Suprapubic skin (tissue), 4 donors: ENCODE measurements around the gene PTX4. TPM values are rescaled to one million over a fixed set of nuclear protein-coding genes. Genes with fewer than 3 reads are reported as not detected.

Experiments
- DNase-seq, 2 donors: peaks; one replicate each; pipeline ENCODE4 v3.0.0-alpha.2; 2019; ENCODE audit warnings: low spot score in 2 of 2
- H3K27ac ChIP-seq: fragments of 200-600 bp; sonication (generic); one replicate; pipeline ENCODE4 v1.5.1; 2019
- H3K27me3 ChIP-seq: fragments of 200-600 bp; sonication (generic); one replicate; pipeline ENCODE4 v1.5.1; 2019
- H3K36me3 ChIP-seq: fragments of 200-600 bp; sonication (generic); one replicate; pipeline ENCODE4 v1.5.1; 2019
- H3K4me1 ChIP-seq: fragments of 200-600 bp; sonication (generic); one replicate; pipeline ENCODE4 v1.5.1; 2019
- H3K4me3 ChIP-seq: fragments of 200-600 bp; sonication (generic); one replicate; pipeline ENCODE4 v1.5.1; 2019; ENCODE audit warnings: mild to moderate bottlenecking
- H3K9me3 ChIP-seq: fragments of 200-600 bp; sonication (generic); one replicate; pipeline ENCODE4 v1.5.1; 2019
- CTCF ChIP-seq, 2 donors: fragments of 200-600 bp in 1 of 2; fragments of 450-650 bp in 1 of 2; sonication (generic) in 1 of 2; IDR thresholded peaks; one replicate each; pipeline ENCODE4 v1.5.1; 2016 to 2019; ENCODE audit warnings: antibody characterized with exemption in 2 of 2, mild to moderate bottlenecking in 1 of 2, moderate library complexity in 1 of 2
- EP300 ChIP-seq: sonication (generic); formaldehyde crosslinking; IDR thresholded peaks from one replicate; pipeline ENCODE4 v1.6.1; 2017; ENCODE audit warnings: antibody characterized with exemption
- POLR2A ChIP-seq, 2 donors: fragments of 450-650 bp; IDR thresholded peaks; one replicate each; pipeline ENCODE4 v1.6.1; 2017; ENCODE audit warnings: antibody characterized with exemption in 2 of 2, mild to moderate bottlenecking in 2 of 2, moderate library complexity in 2 of 2
- POLR2AphosphoS5 ChIP-seq, 3 donors: sonication (generic); formaldehyde crosslinking; IDR thresholded peaks; one replicate each; pipeline ENCODE4 v1.6.1; 2017; ENCODE audit warnings: antibody characterized with exemption in 3 of 3
- WGBS: methylation state at CpG from one replicate; pipeline ENCODE4 v1.1.5; 2018; 5-methylcytosine and 5-hydroxymethylcytosine counted together
- total RNA-seq, 4 donors: library from RNA; depleted of rRNA; stranded (reverse); fragments of >200 nt; gene quantifications; one replicate each; pipeline ENCODE4 v1.1.0, GENCODE V29; 2016

Gene PTX4
- total RNA-seq, 4 donors from 2014 or later, result not detected

- peaks cover 87% of the 10 kb centered on the region for H3K36me3 ChIP-seq
- H3K9me3 ChIP-seq, result no peaks in the 10 kb centered on the region
- no peaks in the 10 kb centered on the region for H3K27me3 ChIP-seq
- H3K4me1 ChIP-seq, result no peaks in the 10 kb centered on the region
- no peak overlapping the region for H3K27ac ChIP-seq
- 90% methylated on average over 39 of the region's 42 CpGs for WGBS
- H3K4me3 ChIP-seq, result no peak overlapping the region
- TF ChIP-seq CTCF (IDR thresholded peaks at IDR 0.05), result no peak
- no peak for DNase-seq
These were observed 31.1 kb downstream of the PTX4 start for GRCh38 chr16:1457489-1458245.

DNA sequence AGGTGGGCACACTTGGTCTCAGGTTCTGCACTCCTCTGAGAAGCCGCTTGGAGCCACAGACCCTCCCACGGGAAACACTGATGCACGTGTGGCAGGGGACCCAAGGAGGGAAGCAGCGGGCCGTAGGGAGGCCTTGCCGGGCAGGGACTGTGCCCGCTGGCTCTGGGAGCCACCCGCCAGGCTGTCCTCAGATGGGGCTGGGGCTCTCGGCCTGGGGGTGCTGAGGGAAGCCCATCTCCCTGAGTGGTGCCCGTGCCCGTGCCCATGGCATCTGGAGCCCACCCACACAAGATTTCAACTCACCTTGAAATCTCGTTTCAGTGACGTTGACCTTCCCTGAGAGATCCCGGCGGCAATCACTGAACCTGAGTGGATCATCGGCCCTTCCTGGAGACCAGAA lies 31.8 kb downstream of the PTX4 start:
- Histone ChIP-seq H3K27ac (no peak overlapping the region), H3K27me3 (no peaks in the 10 kb centered on the region), H3K4me1 (no peaks in the 10 kb centered on the region), H3K4me3 (no peak overlapping the region), H3K36me3 (peaks cover 93% of the 10 kb centered on the region), H3K9me3 (no peaks in the 10 kb centered on the region)
- DNase-seq, result no peak
- TF ChIP-seq EP300 (no peak), POLR2AphosphoS5 (IDR thresholded peaks at IDR 0.05) (no peak), POLR2A (IDR thresholded peaks at IDR 0.05) (no peak), CTCF (IDR thresholded peaks at IDR 0.05) (no peak)
- 88% methylated on average over 16 of the region's 16 CpGs for WGBS

DNA sequence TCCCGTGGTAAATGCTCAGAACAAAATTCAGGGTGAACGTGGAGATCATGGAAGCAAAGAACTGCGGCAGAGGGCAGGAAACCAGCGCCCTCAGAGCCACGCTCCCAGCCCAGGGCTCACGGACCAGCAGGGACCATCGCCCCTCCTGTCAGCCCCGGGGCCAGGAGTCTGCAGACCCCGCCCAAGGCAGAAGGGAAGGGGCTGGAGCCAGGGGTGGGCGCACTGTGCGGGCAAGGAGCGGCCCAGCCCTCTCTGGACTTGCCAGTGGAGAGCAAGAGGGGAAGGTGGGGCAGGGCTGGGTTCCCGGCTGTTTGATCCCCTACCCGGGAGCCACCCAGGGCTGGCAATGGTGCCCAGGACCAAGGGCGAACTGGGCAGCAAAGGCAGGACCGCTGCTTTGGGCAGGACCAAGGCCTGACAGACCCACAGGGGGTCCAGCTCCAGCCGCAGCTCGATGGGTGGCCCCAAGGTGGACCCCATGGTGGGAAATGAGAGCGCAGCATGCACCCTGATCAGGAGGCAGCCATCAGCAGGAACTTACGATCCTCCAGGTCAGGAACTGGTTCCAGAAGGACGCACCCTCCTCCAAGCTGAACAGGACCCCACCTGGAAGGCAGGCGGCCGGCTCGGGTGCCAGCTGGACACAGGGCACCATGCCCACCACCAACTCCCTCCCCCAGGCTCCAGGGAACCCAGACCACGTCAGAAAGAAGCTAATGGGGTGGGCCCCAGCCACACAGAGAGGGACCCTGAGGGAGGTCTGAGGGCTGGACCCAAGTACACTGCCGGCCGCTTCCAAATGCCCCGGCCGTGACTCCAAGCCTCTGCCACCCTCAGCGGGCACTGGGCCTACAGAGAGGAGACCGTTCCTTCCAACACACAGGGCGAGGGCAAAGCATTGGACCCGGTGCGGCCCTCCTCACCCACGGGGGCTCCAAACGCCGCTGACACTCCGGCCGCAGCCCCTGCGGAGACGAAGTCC lies 33.3 kb downstream of the PTX4 start:
- Histone ChIP-seq H3K36me3 (peaks cover 93% of the 10 kb centered on the region), H3K9me3 (no peaks in the 10 kb centered on the region), H3K27ac (no peak overlapping the region), H3K4me1 (no peaks in the 10 kb centered on the region), H3K27me3 (no peaks in the 10 kb centered on the region), H3K4me3 (no peak overlapping the region)
- no peak for DNase-seq
- 96% methylated on average over 23 of the region's 41 CpGs for WGBS
- no peak for TF ChIP-seq EP300
- TF ChIP-seq POLR2AphosphoS5 (IDR thresholded peaks at IDR 0.05), result no peak
- TF ChIP-seq CTCF (IDR thresholded peaks at IDR 0.05), result no peak
- no peak for TF ChIP-seq POLR2A (IDR thresholded peaks at IDR 0.05)

- Histone ChIP-seq H3K9me3 (no peaks in the 10 kb centered on the region), H3K27ac (no peak overlapping the region), H3K4me3 (no peak overlapping the region), H3K27me3 (no peaks in the 10 kb centered on the region), H3K4me1 (no peaks in the 10 kb centered on the region), H3K36me3 (peaks cover 95% of the 10 kb centered on the region)
- TF ChIP-seq EP300 (no peak), CTCF (IDR thresholded peaks at IDR 0.05) (no peak), POLR2AphosphoS5 (IDR thresholded peaks at IDR 0.05) (no peak), POLR2A (IDR thresholded peaks at IDR 0.05) (no peak)
- 89% methylated on average over 17 of the region's 17 CpGs for WGBS
- no peak for DNase-seq
These were observed 34.2 kb downstream of the PTX4 start for GRCh38 chr16:1454561-1454960.

- Histone ChIP-seq H3K36me3 (peaks cover 100% of the 10 kb centered on the region), H3K4me1 (no peaks in the 10 kb centered on the region), H3K27ac (no peak overlapping the region), H3K4me3 (no peak overlapping the region), H3K9me3 (no peaks in the 10 kb centered on the region), H3K27me3 (no peaks in the 10 kb centered on the region)
- 92% methylated on average over 16 of the region's 19 CpGs for WGBS
- TF ChIP-seq POLR2A (IDR thresholded peaks at IDR 0.05) (no peak), EP300 (no peak), POLR2AphosphoS5 (IDR thresholded peaks at IDR 0.05) (no peak), CTCF (IDR thresholded peaks at IDR 0.05) (no peak)
- no peak for DNase-seq
These were observed 35.4 kb downstream of the PTX4 start for GRCh38 chr16:1453316-1453715.
